ENCODE measurements around the gene ZNF559. TPM values are rescaled to one million over a fixed set of nuclear protein-coding genes. Genes with fewer than 3 reads are reported as not detected.
"Not testable (repeated sequence)": the region's sequence is repeated elsewhere in the genome, so short reads cannot be mapped to it uniquely, and the experiment has no call there.

Gene ZNF559
- total and polyA plus RNA-seq, 5 donors from 2014 or later: 12.2 to 37.3 (median 30.8) TPM

- Mint-ChIP-seq H3K9me3 (peaks cover 0 to 19% (median 7%) of the 10 kb centered on the region in 7 donors), H3K27ac (peak within 1 kb of the TSS; percentile 94 to 100 (median 97)), H3K4me1 (peaks cover 9 to 43% (median 14%) of the 10 kb centered on the region in 4 donors), H3K4me3 (peak within 1 kb of the TSS; percentile 91 to 99 (median 94)), H3K27me3 (no peaks in the 10 kb centered on the region), H3K36me3 (peaks cover 18% of the 10 kb centered on the region)
- no peaks in the 10 kb centered on the region for H3K27me3 ChIP-seq (ENCODE audit: control insufficient read depth, insufficient read depth, low read length)
- H3K27ac ChIP-seq (ENCODE audit: insufficient read depth, low read length, poor library complexity, severe bottlenecking): peak within 1 kb of the TSS; percentile 91
- DNase-seq: peak; percentile 97 to 99 (median 97)
- H3K36me3 ChIP-seq (ENCODE audit: control insufficient read depth, insufficient read depth, low read length): peaks cover 15% of the 10 kb centered on the region
- H3K9me3 ChIP-seq (ENCODE audit: control insufficient read depth in 2 of 2, low read length in 2 of 2): peaks cover 15 to 28% of the 10 kb centered on the region in 2 experiments
- ATAC-seq (ENCODE audit: low read depth in 2 of 2): peak; percentile 91 to 93
- H3K4me1 ChIP-seq (ENCODE audit: control insufficient read depth, insufficient read depth, low read length, poor library complexity, severe bottlenecking): peaks cover 29% of the 10 kb centered on the region
- peak within 1 kb of the TSS; percentile 98 for H3K4me3 ChIP-seq (ENCODE audit: low read depth, low read length)
Measured at GRCh38 chr19:9309139-9309973, 14.6 kb upstream of the ZNF559 start, which contains the start of gene ZNF699. Gene ZNF699 (minus strand): TSS chr19:9309838. CDS start chr19:9305119, 4,719 bp downstream.

- Histone ChIP-seq H3K36me3 (ENCODE audit: control insufficient read depth, insufficient read depth, low read length) (peaks cover 9% of the 10 kb centered on the region), H3K27ac (ENCODE audit: insufficient read depth, low read length, poor library complexity, severe bottlenecking) (peak overlapping the region; percentile 91), H3K4me1 (ENCODE audit: control insufficient read depth, insufficient read depth, low read length, poor library complexity, severe bottlenecking) (peaks cover 29% of the 10 kb centered on the region), H3K9me3 (ENCODE audit: control insufficient read depth in 2 of 2, low read length in 2 of 2) (peaks cover 11 to 27% of the 10 kb centered on the region in 2 experiments), H3K4me3 (ENCODE audit: low read depth, low read length) (peak overlapping the region; percentile 98), H3K27me3 (ENCODE audit: control insufficient read depth, insufficient read depth, low read length) (no peaks in the 10 kb centered on the region)
- H3K4me3 Mint-ChIP-seq: peak overlapping the region; percentile 91 to 99 (median 94)
- H3K4me1 Mint-ChIP-seq: peaks cover 9 to 41% (median 14%) of the 10 kb centered on the region in 4 donors
- DNase-seq: peak in 1 of 3 donors; percentile 75
- H3K36me3 Mint-ChIP-seq: peaks cover 13% of the 10 kb centered on the region
- H3K9me3 Mint-ChIP-seq: peaks cover 0 to 17% (median 4%) of the 10 kb centered on the region in 7 donors
- no peaks in the 10 kb centered on the region for H3K27me3 Mint-ChIP-seq
- H3K27ac Mint-ChIP-seq: peak overlapping the region; percentile 94 to 100 (median 97)
- peak; percentile 45 to 55 for ATAC-seq (ENCODE audit: low read depth in 2 of 2)
Measured at GRCh38 chr19:9309974-9310446, 14.0 kb upstream of the ZNF559 start.

- no peaks in the 10 kb centered on the region for H3K27me3 ChIP-seq (ENCODE audit: control insufficient read depth, insufficient read depth, low read length)
- H3K27ac Mint-ChIP-seq: no peak overlapping the region
- peaks cover 0 to 16% (median 11%) of the 10 kb centered on the region in 7 donors for H3K9me3 Mint-ChIP-seq
- no peak for ATAC-seq (ENCODE audit: low read depth in 2 of 2)
- no peak overlapping the region for H3K4me3 ChIP-seq (ENCODE audit: low read depth, low read length)
- no peak for DNase-seq
- peaks cover 8% of the 10 kb centered on the region for H3K4me1 ChIP-seq (ENCODE audit: control insufficient read depth, insufficient read depth, low read length, poor library complexity, severe bottlenecking)
- H3K4me3 Mint-ChIP-seq: no peak overlapping the region
- H3K4me1 Mint-ChIP-seq: peaks cover under 1 to 14% (median under 1%) of the 10 kb centered on the region in 4 donors
- peaks cover 5 to 16% of the 10 kb centered on the region in 2 experiments for H3K9me3 ChIP-seq (ENCODE audit: control insufficient read depth in 2 of 2, low read length in 2 of 2)
- no peak overlapping the region for H3K27ac ChIP-seq (ENCODE audit: insufficient read depth, low read length, poor library complexity, severe bottlenecking)
- H3K36me3 Mint-ChIP-seq: peaks cover 9% of the 10 kb centered on the region
- H3K27me3 Mint-ChIP-seq: no peaks in the 10 kb centered on the region
- no peaks in the 10 kb centered on the region for H3K36me3 ChIP-seq (ENCODE audit: control insufficient read depth, insufficient read depth, low read length)
Measured at GRCh38 chr19:9313756-9314155, 10.2 kb upstream of the ZNF559 start.

- Mint-ChIP-seq H3K27ac (no peak overlapping the region), H3K4me3 (no peak overlapping the region), H3K36me3 (peaks cover 11% of the 10 kb centered on the region), H3K9me3 (peaks cover 0 to 28% (median 12%) of the 10 kb centered on the region in 7 donors), H3K27me3 (peaks cover 4% of the 10 kb centered on the region), H3K4me1 (peaks cover 7 to 32% (median 20%) of the 10 kb centered on the region in 4 donors)
- no peak overlapping the region for H3K4me3 ChIP-seq (ENCODE audit: low read depth, low read length)
- peaks cover 11% of the 10 kb centered on the region for H3K4me1 ChIP-seq (ENCODE audit: control insufficient read depth, insufficient read depth, low read length, poor library complexity, severe bottlenecking)
- peaks cover 1 to 20% of the 10 kb centered on the region in 2 experiments for H3K9me3 ChIP-seq (ENCODE audit: control insufficient read depth in 2 of 2, low read length in 2 of 2)
- H3K36me3 ChIP-seq (ENCODE audit: control insufficient read depth, insufficient read depth, low read length): peaks cover 2% of the 10 kb centered on the region
- H3K27ac ChIP-seq (ENCODE audit: insufficient read depth, low read length, poor library complexity, severe bottlenecking): no peak overlapping the region
- DNase-seq (no peak), ATAC-seq (ENCODE audit: low read depth in 2 of 2) (no peak)
- H3K27me3 ChIP-seq (ENCODE audit: control insufficient read depth, insufficient read depth, low read length): no peaks in the 10 kb centered on the region
Measured at GRCh38 chr19:9321338-9321737, 2.6 kb upstream of the ZNF559 start.

DNA sequence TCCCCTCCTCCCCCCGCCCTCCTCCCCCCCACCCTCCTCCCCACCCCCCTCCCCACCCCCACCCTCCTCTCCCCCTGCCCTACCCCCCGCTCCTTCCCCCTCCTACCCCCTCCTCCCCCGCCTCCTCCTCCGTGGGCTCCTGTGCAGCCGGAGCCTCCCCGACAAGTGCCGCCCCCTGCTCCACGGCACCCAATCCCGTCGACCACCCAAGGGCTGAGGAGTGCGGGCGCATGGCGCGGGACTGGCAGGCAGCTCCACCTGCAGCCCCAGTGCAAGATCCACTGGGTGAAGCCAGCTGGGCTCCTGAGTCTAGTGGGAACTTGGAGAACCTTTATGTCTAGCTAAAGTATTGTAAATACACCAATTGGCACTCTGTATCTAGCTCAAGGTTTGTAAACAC lies 2.2 kb upstream of the ZNF559 start:
- H3K36me3 Mint-ChIP-seq: peaks cover 13% of the 10 kb centered on the region
- DNase-seq; ATAC-seq (ENCODE audit: low read depth in 2 of 2); H3K27me3 ChIP-seq (ENCODE audit: control insufficient read depth, insufficient read depth, low read length); H3K36me3 ChIP-seq (ENCODE audit: control insufficient read depth, insufficient read depth, low read length); H3K4me3 ChIP-seq (ENCODE audit: low read depth, low read length); H3K27ac ChIP-seq (ENCODE audit: insufficient read depth, low read length, poor library complexity, severe bottlenecking); H3K4me3 Mint-ChIP-seq; H3K27ac Mint-ChIP-seq; H3K27me3 Mint-ChIP-seq: not testable (repeated sequence)
- peaks cover 0 to 29% (median 12%) of the 10 kb centered on the region in 7 donors for H3K9me3 Mint-ChIP-seq
- peaks cover 11% of the 10 kb centered on the region for H3K4me1 ChIP-seq (ENCODE audit: control insufficient read depth, insufficient read depth, low read length, poor library complexity, severe bottlenecking)
- H3K9me3 ChIP-seq (ENCODE audit: control insufficient read depth in 2 of 2, low read length in 2 of 2): peaks cover 3 to 22% of the 10 kb centered on the region in 2 experiments
- peaks cover 7 to 33% (median 22%) of the 10 kb centered on the region in 4 donors for H3K4me1 Mint-ChIP-seq

- H3K27me3 ChIP-seq (ENCODE audit: control insufficient read depth, insufficient read depth, low read length); H3K27ac Mint-ChIP-seq; H3K27ac ChIP-seq (ENCODE audit: insufficient read depth, low read length, poor library complexity, severe bottlenecking); H3K36me3 ChIP-seq (ENCODE audit: control insufficient read depth, insufficient read depth, low read length); DNase-seq; H3K4me3 ChIP-seq (ENCODE audit: low read depth, low read length); H3K27me3 Mint-ChIP-seq; ATAC-seq (ENCODE audit: low read depth in 2 of 2): not testable (repeated sequence)
- H3K4me1 ChIP-seq (ENCODE audit: control insufficient read depth, insufficient read depth, low read length, poor library complexity, severe bottlenecking): peaks cover 11% of the 10 kb centered on the region
- Mint-ChIP-seq H3K4me3 (peak overlapping the region; percentile 54 to 97 (median 78)), H3K4me1 (peaks cover 7 to 33% (median 22%) of the 10 kb centered on the region in 4 donors), H3K36me3 (peaks cover 13% of the 10 kb centered on the region), H3K9me3 (peaks cover 0 to 33% (median 12%) of the 10 kb centered on the region in 7 donors)
- H3K9me3 ChIP-seq (ENCODE audit: control insufficient read depth in 2 of 2, low read length in 2 of 2): peaks cover 3 to 26% of the 10 kb centered on the region in 2 experiments
Measured at GRCh38 chr19:9322201-9322600, 1.8 kb upstream of the ZNF559 start.

DNA sequence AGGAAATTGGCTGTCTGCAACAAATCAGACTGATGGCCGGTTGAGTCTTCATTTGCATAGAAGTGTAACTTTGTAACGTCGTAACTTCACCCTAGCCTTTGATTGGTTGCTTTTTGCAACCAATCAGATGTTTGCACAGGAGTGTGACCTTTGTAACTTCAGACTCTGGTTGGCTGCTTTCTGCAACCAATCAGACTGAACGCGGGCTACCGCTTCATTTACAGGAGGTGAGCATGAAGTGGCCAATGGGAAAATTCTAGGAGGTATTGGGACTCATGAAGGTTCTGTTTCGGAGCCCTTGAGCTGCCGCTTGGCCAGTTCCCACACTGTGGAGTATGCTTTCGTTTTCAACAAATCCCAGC lies 441 bp upstream of the ZNF559 start:
- Mint-ChIP-seq H3K27ac (peak overlapping the region; percentile 90 to 96 (median 91)), H3K4me3 (peak overlapping the region; percentile 94 to 99 (median 96)), H3K27me3 (peaks cover 4% of the 10 kb centered on the region), H3K36me3 (peaks cover 20% of the 10 kb centered on the region), H3K4me1 (peaks cover 11 to 38% (median 22%) of the 10 kb centered on the region in 4 donors), H3K9me3 (peaks cover 0 to 46% (median 20%) of the 10 kb centered on the region in 7 donors)
- no peaks in the 10 kb centered on the region for H3K27me3 ChIP-seq (ENCODE audit: control insufficient read depth, insufficient read depth, low read length)
- peak overlapping the region; percentile 98 for H3K4me3 ChIP-seq (ENCODE audit: low read depth, low read length)
- peak; percentile 5 to 17 for ATAC-seq (ENCODE audit: low read depth in 2 of 2)
- H3K9me3 ChIP-seq (ENCODE audit: control insufficient read depth in 2 of 2, low read length in 2 of 2): peaks cover 14 to 40% of the 10 kb centered on the region in 2 experiments
- H3K4me1 ChIP-seq (ENCODE audit: control insufficient read depth, insufficient read depth, low read length, poor library complexity, severe bottlenecking): peaks cover 11% of the 10 kb centered on the region
- peaks cover 19% of the 10 kb centered on the region for H3K36me3 ChIP-seq (ENCODE audit: control insufficient read depth, insufficient read depth, low read length)
- peak overlapping the region; percentile 83 for H3K27ac ChIP-seq (ENCODE audit: insufficient read depth, low read length, poor library complexity, severe bottlenecking)
- DNase-seq: peak in 2 of 3 donors; percentile 34 to 74
